ENCODE data around the gene HTT-AS. TPM values are rescaled to one million over a fixed set of nuclear protein-coding genes. Genes with fewer than 3 reads are reported as not detected.

The HTT-AS gene
- total RNA-seq, 1 donor from 2014 or later = not detected

- H3K4me1 Mint-ChIP-seq (ENCODE audit: unreplicated experiment) = no peaks in the 10 kb centered on the region
Observed at GRCh38 chr4:3022112-3022511, 52.2 kb downstream of the HTT-AS start.

GRCh38 chr4:3021627-3022026 is 52.7 kb downstream of the HTT-AS start:
- Mint-ChIP-seq H3K27ac (ENCODE audit: unreplicated experiment) (no peak overlapping the region), H3K9me3 (ENCODE audit: unreplicated experiment) (no peaks in the 10 kb centered on the region), H3K27me3 (ENCODE audit: unreplicated experiment) (peaks cover 4% of the 10 kb centered on the region), H3K4me1 (ENCODE audit: unreplicated experiment) (no peaks in the 10 kb centered on the region), H3K4me3 (ENCODE audit: unreplicated experiment) (no peak overlapping the region), H3K36me3 (ENCODE audit: low read depth, unreplicated experiment) (no peaks in the 10 kb centered on the region)
- TF ChIP-seq CTCF (IDR thresholded peaks at IDR 0.05; ENCODE audit: unreplicated experiment) = no peak
- DNase-seq (ENCODE audit: low spot score) = no peak

More at GRCh38 chr4:3022112-3022511, 52.2 kb downstream of the HTT-AS start:
- no peak for DNase-seq (ENCODE audit: low spot score)
- Mint-ChIP-seq H3K9me3 (ENCODE audit: unreplicated experiment) (no peaks in the 10 kb centered on the region), H3K27me3 (ENCODE audit: unreplicated experiment) (peaks cover 2% of the 10 kb centered on the region), H3K27ac (ENCODE audit: unreplicated experiment) (no peak overlapping the region), H3K36me3 (ENCODE audit: low read depth, unreplicated experiment) (no peaks in the 10 kb centered on the region), H3K4me3 (ENCODE audit: unreplicated experiment) (peak overlapping the region; percentile 4)
- no peak for TF ChIP-seq CTCF (IDR thresholded peaks at IDR 0.05; ENCODE audit: unreplicated experiment)

GRCh38 chr4:3021127-3021526 is 53.2 kb downstream of the HTT-AS start:
- Mint-ChIP-seq H3K27ac (ENCODE audit: unreplicated experiment) (no peak overlapping the region), H3K36me3 (ENCODE audit: low read depth, unreplicated experiment) (no peaks in the 10 kb centered on the region), H3K27me3 (ENCODE audit: unreplicated experiment) (peaks cover 4% of the 10 kb centered on the region), H3K4me1 (ENCODE audit: unreplicated experiment) (no peaks in the 10 kb centered on the region), H3K4me3 (ENCODE audit: unreplicated experiment) (no peak overlapping the region), H3K9me3 (ENCODE audit: unreplicated experiment) (no peaks in the 10 kb centered on the region)
- no peak for DNase-seq (ENCODE audit: low spot score)
- TF ChIP-seq CTCF (IDR thresholded peaks at IDR 0.05; ENCODE audit: unreplicated experiment) = no peak

GRCh38 chr4:3019145-3019846 is 55.0 kb downstream of the HTT-AS start:
- no peak overlapping the region for H3K27ac Mint-ChIP-seq (ENCODE audit: unreplicated experiment)
- no peak for TF ChIP-seq CTCF (IDR thresholded peaks at IDR 0.05; ENCODE audit: unreplicated experiment)
- H3K4me3 Mint-ChIP-seq (ENCODE audit: unreplicated experiment) = no peak overlapping the region
- H3K4me1 Mint-ChIP-seq (ENCODE audit: unreplicated experiment) = no peaks in the 10 kb centered on the region
- peaks cover 4% of the 10 kb centered on the region for H3K27me3 Mint-ChIP-seq (ENCODE audit: unreplicated experiment)
- H3K9me3 Mint-ChIP-seq (ENCODE audit: unreplicated experiment) = no peaks in the 10 kb centered on the region
- DNase-seq (ENCODE audit: low spot score) = no peak
- H3K36me3 Mint-ChIP-seq (ENCODE audit: low read depth, unreplicated experiment) = no peaks in the 10 kb centered on the region

- Mint-ChIP-seq H3K27ac (ENCODE audit: unreplicated experiment) (no peak overlapping the region), H3K4me3 (ENCODE audit: unreplicated experiment) (no peak overlapping the region), H3K36me3 (ENCODE audit: low read depth, unreplicated experiment) (no peaks in the 10 kb centered on the region), H3K4me1 (ENCODE audit: unreplicated experiment) (no peaks in the 10 kb centered on the region), H3K27me3 (ENCODE audit: unreplicated experiment) (peaks cover 4% of the 10 kb centered on the region), H3K9me3 (ENCODE audit: unreplicated experiment) (no peaks in the 10 kb centered on the region)
- no peak for DNase-seq (ENCODE audit: low spot score)
- TF ChIP-seq CTCF (IDR thresholded peaks at IDR 0.05; ENCODE audit: unreplicated experiment) = no peak
Observed at GRCh38 chr4:3017504-3017903, 56.8 kb downstream of the HTT-AS start.
